ENCODE results near the gene TK1. TPM values are rescaled to one million over a fixed set of nuclear protein-coding genes. Genes with fewer than 3 reads are reported as not detected.
"Not testable (repeated sequence)": the region's sequence is repeated elsewhere in the genome, so short reads cannot be mapped to it uniquely, and the experiment has no call there.

The TK1 gene
- 34.4 and 41.2 TPM in 2 replicates for total RNA-seq (ENCODE audit: low replicate concordance)
- long read RNA-seq, transcript TK1-201 (7 exons, 1,628 nt), result major isoform, 64 of 68 reads
- long read RNA-seq, partial matches to known transcripts, result 2 of 68 reads
- long read RNA-seq, other reads (novel, unspliced or antisense), result 2 of 68 reads

GRCh38 chr17:78186692-78187595, at the start of gene TK1, which contains the start of gene AFMID:
TSS of gene TK1 (minus strand) at chr17:78187052. CDS start at chr17:78186994, 58 bp downstream.
TSS of gene AFMID (plus strand) at chr17:78187362. CDS start at chr17:78187371, 9 bp downstream.
- TF ChIP-seq, protein P1, sequence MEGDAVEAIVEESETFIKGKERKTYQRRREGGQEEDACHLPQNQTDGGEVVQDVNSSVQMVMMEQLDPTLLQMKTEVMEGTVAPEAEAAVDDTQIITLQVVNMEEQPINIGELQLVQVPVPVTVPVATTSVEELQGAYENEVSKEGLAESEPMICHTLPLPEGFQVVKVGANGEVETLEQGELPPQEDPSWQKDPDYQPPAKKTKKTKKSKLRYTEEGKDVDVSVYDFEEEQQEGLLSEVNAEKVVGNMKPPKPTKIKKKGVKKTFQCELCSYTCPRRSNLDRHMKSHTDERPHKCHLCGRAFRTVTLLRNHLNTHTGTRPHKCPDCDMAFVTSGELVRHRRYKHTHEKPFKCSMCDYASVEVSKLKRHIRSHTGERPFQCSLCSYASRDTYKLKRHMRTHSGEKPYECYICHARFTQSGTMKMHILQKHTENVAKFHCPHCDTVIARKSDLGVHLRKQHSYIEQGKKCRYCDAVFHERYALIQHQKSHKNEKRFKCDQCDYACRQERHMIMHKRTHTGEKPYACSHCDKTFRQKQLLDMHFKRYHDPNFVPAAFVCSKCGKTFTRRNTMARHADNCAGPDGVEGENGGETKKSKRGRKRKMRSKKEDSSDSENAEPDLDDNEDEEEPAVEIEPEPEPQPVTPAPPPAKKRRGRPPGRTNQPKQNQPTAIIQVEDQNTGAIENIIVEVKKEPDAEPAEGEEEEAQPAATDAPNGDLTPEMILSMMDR (conservative IDR thresholded peaks at IDR 0.05), result peak; percentile 96
- peaks cover 10% of the 10 kb centered on the region for H3K36me3 Mint-ChIP-seq

DNA sequence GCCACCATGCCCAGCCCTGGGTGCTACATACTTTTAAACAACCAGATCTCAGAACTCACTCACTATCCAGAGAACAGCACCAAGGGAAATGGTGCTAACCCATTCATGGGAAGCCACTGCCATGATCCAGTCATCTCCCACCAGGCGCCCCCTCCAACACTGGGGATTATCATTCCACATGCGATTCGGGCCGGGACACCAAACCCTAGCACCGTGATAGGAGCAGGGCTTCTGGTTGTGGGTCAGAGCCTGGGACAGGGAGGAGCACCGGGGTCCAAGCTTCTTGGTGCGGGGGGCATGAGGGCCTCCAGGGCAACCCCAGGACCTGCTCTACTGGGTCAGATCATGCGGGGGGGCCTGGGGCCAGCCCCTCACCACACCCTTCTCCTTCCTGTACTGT, 49.0 kb upstream of the TK1 start:
- TF ChIP-seq, protein P1 (conservative IDR thresholded peaks at IDR 0.05), result no peak
- no peaks in the 10 kb centered on the region for H3K36me3 Mint-ChIP-seq
- no peak overlapping the region for H3K4me3 Mint-ChIP-seq
- no peaks in the 10 kb centered on the region for H3K9me3 Mint-ChIP-seq
- DNase-seq (ENCODE audit: extremely low spot score, unreplicated experiment), result no peak
- no peaks in the 10 kb centered on the region for H3K4me1 Mint-ChIP-seq (ENCODE audit: unreplicated experiment)
- peaks cover 25% of the 10 kb centered on the region for H3K27me3 Mint-ChIP-seq
- no peak overlapping the region for H3K27ac Mint-ChIP-seq

More at GRCh38 chr17:78186692-78187595, at the start of gene TK1, which contains the start of gene AFMID:
- H3K4me3 Mint-ChIP-seq, result peak within 1 kb of the TSS; percentile 90
- H3K27ac Mint-ChIP-seq, result peak within 1 kb of the TSS; percentile 82
- peak; percentile 100 for DNase-seq (ENCODE audit: extremely low spot score, unreplicated experiment)
- H3K9me3 Mint-ChIP-seq, result no peaks in the 10 kb centered on the region
- no peaks in the 10 kb centered on the region for H3K27me3 Mint-ChIP-seq
- peaks cover 27% of the 10 kb centered on the region for H3K4me1 Mint-ChIP-seq (ENCODE audit: unreplicated experiment)

GRCh38 chr17:78235022-78235421, 48.2 kb upstream of the TK1 start:
- not testable (repeated sequence) for H3K4me3 Mint-ChIP-seq; DNase-seq (ENCODE audit: extremely low spot score, unreplicated experiment); H3K27ac Mint-ChIP-seq; H3K36me3 Mint-ChIP-seq; H3K4me1 Mint-ChIP-seq (ENCODE audit: unreplicated experiment); H3K9me3 Mint-ChIP-seq
- H3K27me3 Mint-ChIP-seq, result peaks cover 33% of the 10 kb centered on the region

- Mint-ChIP-seq H3K27me3 (peaks cover 33% of the 10 kb centered on the region), H3K9me3 (no peaks in the 10 kb centered on the region), H3K27ac (no peak overlapping the region), H3K36me3 (no peaks in the 10 kb centered on the region), H3K4me1 (ENCODE audit: unreplicated experiment) (peaks cover 4% of the 10 kb centered on the region), H3K4me3 (no peak overlapping the region)
- TF ChIP-seq, protein P1 (conservative IDR thresholded peaks at IDR 0.05), result no peak
- DNase-seq (ENCODE audit: extremely low spot score, unreplicated experiment), result no peak
These were observed 47.5 kb upstream of the TK1 start for GRCh38 chr17:78234261-78234865.

GRCh38 chr17:78233678-78234077, 46.8 kb upstream of the TK1 start:
- peaks cover 37% of the 10 kb centered on the region for H3K27me3 Mint-ChIP-seq
- H3K27ac Mint-ChIP-seq, result no peak overlapping the region
- H3K4me1 Mint-ChIP-seq (ENCODE audit: unreplicated experiment), result peaks cover 4% of the 10 kb centered on the region
- TF ChIP-seq, protein P1 (conservative IDR thresholded peaks at IDR 0.05), result no peak
- DNase-seq (ENCODE audit: extremely low spot score, unreplicated experiment), result no peak
- H3K9me3 Mint-ChIP-seq, result no peaks in the 10 kb centered on the region
- no peaks in the 10 kb centered on the region for H3K36me3 Mint-ChIP-seq
- no peak overlapping the region for H3K4me3 Mint-ChIP-seq

- Mint-ChIP-seq H3K27ac (no peak overlapping the region), H3K27me3 (peaks cover 37% of the 10 kb centered on the region), H3K36me3 (no peaks in the 10 kb centered on the region), H3K4me1 (ENCODE audit: unreplicated experiment) (peaks cover 4% of the 10 kb centered on the region), H3K9me3 (no peaks in the 10 kb centered on the region), H3K4me3 (peak overlapping the region; percentile 52)
- TF ChIP-seq, protein P1 (conservative IDR thresholded peaks at IDR 0.05), result no peak
- no peak for DNase-seq (ENCODE audit: extremely low spot score, unreplicated experiment)
These were observed 46.0 kb upstream of the TK1 start for GRCh38 chr17:78232859-78233173.
